ENCODE results near the gene PRPF39.
A peak's percentile ranks its signal among the peaks of the same experiment; 100 is the strongest.
"Not testable (repeated sequence)": the region's sequence is repeated elsewhere in the genome, so short reads cannot be mapped to it uniquely, and the experiment has no call there.

Gene PRPF39

DNA sequence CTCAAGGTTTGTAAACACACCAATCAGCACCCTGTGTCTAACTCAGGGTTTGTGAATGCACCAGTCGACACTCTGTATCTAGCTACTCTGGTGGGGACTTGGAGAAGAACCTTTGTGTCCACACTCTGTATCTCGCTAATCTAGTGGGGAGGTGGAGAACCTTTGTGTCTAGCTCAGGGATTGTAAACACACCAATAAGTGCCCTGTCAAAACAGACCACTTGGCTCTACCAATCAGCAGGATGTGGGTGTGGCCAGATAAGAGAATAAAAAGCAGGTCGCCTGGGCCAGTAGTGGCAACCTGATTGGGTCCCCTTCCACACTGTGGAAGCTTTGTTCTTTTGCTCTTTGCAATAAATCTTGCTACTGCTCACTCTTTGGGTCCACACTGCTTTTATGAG is 2.8 kb upstream of the PRPF39 start:
- not testable (repeated sequence) for DNase-seq (ENCODE audit: low read depth)

DNA sequence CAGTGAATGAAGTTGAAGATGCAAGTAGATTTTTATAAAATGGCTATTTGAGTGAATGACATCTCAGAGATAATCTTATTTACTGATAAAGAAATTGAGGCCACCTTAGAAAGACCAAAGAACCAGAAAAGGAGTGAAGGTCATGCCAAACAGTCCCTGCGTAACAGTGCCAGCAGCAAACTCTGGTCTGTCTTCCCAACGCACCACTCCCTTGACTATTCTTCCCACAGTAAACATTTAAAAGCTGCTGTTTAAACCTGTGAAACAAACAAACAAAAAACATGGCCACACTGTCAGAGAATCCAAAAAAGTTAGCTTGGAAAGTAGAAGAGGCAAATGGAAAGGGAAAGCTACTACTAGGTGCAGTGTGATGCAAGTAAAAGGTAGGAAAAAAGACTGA is 1.5 kb upstream of the PRPF39 start:
- no peak for DNase-seq (ENCODE audit: low read depth)

DNA sequence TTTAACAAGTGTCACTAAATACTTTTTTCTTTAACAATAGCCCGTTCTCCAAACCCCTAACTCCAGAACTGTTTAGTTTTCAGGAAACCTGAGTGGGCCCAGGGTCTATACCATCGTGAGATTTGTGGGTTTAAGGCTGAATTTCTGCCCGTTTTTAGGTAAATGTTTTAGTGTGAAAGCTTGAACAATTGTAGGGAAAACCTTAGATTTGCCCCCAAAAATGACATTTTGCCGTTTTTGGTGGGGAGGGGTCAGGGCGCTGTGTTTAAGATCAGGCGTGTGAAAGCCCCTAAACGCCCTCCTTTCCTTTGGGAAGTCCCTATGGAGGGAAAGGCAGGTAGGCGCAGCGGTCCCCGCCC is 320 bp upstream of the PRPF39 start:
- DNase-seq (ENCODE audit: low read depth), result no peak

DNA sequence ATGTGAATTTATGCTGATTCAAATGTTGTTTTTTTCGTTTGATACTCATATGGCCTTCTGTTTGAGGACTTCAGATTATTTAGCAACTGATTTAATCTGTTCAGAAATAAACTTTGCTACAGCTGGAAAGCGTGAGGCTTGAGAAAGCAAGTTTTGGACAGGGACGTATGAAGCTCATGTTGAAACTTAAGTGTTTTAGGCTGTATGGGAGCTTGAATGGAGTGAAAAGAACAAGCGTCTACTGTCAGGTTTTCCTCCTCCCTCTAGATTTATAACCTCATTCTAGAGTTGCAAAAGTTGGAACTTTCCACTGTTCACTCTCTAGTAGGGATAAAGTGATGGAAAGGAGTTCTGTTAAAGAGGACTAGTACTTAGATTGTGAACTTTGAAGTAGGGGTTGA is 1.0 kb downstream of the PRPF39 start:
- DNase-seq (ENCODE audit: low read depth), result no peak

DNA sequence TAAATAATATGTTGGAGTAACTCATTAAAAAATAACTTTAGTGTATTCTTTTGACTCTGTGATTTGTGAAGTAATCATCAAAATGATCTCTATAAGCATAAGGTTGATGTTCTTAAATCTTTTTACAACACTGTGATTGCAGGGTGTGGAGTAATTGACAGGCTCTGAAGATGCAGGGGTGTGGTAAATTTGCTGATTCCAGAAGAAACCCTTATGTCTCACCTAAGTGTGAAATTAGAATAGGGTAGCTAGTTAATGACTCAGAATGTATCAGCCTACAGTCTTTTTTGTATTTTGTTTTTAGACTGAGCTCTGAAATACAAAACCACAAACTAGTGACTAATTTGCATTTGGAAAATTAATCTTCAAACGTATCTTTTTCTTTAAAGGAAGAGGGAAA is 5.9 kb downstream of the PRPF39 start:
- no peak for DNase-seq (ENCODE audit: low read depth)

DNA sequence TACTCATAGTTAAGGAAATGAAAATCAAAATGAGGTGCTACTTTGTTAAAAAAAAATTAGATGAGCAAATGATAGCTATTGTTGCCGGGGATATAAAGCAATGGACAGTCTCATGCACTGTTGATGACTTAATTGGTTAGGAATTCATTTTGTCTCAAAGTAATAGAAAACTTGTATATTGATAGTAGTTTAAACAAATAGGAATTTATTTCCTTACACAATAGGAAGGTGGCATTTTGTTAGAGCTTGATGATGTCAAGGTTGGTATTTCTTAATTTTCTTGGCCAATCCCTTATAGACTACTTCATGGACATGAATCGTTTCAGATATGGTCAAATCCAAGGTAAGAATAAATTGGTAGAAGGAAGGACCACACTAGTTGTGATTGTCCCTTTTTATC is 7.8 kb downstream of the PRPF39 start:
- no peak for DNase-seq (ENCODE audit: low read depth)

DNA sequence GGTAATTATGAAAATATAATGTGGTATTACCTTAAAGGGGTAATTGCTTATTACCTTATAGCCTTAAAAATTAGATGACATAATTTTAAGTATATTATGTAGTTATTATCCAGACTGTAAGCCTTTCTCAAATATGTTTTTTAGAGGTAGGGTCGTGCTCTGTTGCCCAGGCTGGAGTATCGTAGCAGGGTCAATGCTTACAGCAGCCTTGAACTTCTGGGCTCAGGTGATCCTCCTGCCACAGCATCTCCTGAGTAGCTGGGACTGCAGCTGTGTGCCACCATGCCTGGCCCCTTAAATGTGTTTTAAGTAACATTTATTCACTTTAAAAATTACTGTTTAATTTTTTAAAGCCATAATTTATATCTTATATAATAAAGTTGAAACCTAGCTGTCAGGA is 10.4 kb downstream of the PRPF39 start:
- DNase-seq (ENCODE audit: low read depth), result no peak

DNA sequence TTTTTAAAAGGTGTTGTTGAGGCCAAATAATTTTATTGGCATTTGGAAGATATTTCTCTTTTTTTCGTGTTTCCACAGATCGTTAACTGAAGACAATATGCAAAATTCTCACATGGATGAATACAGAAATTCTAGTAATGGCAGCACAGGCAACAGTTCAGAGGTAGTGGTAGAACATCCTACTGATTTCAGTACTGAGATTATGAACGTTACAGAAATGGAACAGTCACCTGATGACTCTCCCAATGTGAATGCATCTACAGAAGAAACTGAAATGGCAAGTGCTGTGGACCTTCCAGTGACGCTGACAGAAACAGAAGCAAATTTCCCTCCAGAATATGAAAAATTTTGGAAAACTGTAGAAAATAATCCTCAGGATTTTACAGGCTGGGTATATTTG is 11.2 kb downstream of the PRPF39 start:
- DNase-seq (ENCODE audit: low read depth), result no peak

DNA sequence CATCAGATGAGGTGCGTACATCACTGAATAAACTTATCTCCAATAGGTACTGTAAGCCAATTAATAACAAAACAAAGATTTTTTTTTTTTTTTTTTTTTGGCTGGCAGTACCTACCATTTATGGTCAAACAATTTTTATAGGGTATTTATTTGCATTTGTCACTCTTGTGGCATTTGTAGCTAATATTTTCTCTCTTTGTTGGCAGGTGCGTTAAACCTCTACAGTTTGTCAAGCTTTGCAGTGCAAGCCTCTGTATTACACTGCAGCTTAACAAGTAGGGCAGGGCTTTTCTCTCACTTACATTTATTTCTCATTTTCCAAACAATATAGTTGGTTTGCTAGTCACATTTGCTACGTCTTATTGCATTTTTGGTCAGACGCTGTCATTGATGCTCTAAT is 12.3 kb downstream of the PRPF39 start:
- no peak for DNase-seq (ENCODE audit: low read depth)

DNA sequence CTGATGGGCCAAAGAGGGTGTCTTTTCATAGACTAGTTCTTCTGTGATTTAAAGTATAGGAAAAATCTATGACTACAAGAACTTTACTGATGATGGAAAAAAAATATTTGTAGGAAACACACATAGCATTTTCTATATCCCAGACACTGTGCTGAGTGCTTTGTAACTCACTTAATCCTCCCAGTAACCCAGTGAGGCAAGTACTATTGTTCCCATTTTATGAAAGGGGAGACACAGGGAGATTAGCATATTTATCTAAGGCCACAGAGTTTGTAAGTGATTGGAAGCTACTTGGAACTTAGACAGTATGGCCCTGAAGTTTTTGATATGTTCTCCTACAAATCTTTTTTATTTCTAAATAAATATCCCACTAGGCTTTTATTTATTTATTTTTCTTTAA is 19.9 kb downstream of the PRPF39 start:
- DNase-seq (ENCODE audit: low read depth), result no peak

DNA sequence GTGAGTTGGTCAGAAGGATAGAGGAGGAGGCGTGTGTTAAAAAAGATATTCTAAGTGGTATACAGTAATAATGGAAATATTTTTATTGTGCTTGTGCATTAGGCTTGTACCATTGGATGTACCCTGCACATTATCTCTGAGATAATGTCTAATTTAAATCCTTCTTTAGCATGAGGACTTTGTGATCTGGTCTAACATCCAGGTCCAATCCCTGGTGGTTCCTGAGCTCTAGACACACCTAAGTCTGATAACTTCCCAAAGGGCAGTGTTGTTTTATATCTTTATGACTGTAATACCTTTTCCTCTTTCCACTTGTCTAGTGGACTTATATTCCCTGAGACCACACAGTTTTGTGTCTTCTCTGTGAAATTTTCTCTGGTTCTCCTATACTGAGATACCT is 20.6 kb downstream of the PRPF39 start:
- DNase-seq (ENCODE audit: low read depth), result no peak

DNA sequence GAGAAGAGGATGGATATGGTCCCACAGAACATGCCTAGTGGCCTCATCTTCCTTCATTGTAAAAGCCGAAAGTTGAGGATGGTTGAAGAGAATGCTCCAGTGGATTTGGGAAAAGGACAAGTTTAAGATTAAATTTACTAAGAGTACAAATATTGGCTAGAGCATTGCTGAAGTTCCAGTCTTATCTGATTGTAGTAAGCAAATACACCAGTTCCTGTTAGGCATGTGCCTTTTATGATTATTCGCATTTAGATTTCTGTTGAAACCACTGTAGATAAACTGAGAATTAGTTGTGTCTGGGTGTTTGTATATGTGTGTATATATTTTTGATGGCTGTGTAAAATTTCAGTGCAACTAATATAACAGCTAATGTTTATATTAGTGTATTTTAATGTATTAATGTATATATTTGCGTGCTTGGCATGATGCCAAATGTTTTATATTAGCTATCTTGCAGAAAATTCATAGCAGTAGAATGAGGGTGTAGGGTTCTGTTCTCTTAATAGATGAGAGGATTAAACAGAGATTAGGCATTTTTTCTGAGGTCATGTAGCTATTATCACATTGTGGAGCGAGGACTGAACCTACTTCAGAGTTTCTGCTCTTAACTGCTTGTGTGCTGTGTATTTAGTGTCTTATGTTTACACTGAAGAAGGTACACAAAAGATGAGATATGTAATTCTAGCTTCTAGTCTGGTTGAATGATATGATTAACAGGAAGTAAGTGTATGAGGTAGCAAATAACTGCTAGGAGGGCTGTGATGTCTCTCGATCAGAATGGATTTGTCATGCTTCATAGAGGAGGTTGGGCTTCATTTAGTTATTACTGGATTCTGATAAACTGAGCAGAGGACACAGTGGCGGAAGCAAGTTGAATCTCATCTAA is 29.2 kb downstream of the PRPF39 start:
- no peak for DNase-seq (ENCODE audit: low read depth)

DNA sequence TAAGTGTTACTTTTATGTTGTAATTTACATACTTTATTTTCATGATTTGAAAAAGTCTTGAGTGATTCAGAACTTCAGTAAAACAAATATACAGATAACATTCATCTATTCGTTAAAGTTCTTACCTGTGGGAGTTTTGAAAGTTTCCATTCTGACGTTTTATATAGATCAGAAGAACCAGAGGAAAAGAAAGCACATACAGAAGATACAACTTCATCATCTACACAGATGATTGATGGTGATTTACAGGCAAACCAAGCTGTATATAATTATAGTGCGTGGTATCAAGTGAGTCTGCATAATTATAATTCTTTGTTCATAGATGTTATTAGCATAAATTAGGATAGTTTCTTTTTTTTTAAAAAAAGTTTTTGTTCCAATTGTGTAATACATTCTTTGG is 30.4 kb downstream of the PRPF39 start:
- DNase-seq (ENCODE audit: low read depth), result no peak

DNA sequence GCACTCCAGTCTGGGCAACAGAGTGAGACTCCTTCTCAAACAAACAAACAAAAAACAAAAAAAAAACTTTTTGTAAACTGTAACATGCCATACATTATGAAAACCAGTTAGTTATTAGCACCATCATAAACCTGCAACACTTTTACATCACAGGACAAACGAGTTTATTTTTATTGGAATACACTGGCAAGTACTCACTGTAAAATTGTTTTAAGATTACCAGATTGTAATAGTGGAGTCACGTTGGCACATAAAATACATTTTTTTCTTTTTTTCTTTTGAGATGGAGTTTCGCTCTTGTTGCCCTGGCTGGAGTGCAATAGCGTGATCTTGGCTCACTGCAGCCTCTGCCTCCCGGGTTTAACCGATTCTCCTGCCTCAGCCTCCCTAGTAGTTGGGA is 34.7 kb downstream of the PRPF39 start:
- no peak for DNase-seq (ENCODE audit: low read depth)

DNA sequence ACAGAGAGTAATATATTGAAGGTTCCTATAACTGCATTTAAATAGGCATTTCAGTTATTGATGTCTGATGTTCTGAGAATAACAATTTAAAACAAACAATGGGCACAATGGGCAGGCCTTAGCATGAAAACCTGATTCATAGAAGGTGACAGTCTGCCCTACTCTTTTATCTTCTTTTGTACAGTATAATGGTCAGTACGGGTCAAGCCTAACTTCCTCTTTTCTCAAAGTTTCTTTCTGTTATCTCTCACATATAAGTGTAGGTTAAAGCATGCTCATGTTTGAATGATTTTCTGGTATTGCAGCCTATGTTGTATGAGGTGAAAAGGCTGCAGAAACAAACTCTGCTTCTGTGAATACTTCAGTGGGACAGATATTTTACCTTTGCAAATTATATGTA is 36.2 kb downstream of the PRPF39 start:
- no peak for DNase-seq (ENCODE audit: low read depth)

DNA sequence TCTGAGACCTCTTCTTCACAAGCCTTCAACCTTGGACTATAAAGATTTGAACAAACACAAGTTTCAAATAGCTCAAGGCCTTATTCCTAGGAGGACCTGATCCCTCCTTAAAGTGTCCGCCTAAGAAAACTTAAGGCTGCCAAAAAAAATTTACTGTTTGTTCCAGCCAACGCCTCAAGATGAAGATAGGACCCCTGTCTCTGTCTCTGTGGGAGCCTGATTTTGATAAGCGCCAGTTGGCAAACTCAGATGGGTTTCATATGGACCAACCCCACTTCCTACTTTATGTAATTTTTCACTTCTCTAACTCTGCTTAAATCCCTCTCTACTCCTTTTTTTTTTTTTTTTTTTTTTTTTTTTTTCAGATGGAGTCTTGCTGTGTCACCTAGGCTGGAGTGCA is 39.4 kb downstream of the PRPF39 start:
- no peak for DNase-seq (ENCODE audit: low read depth)

DNA sequence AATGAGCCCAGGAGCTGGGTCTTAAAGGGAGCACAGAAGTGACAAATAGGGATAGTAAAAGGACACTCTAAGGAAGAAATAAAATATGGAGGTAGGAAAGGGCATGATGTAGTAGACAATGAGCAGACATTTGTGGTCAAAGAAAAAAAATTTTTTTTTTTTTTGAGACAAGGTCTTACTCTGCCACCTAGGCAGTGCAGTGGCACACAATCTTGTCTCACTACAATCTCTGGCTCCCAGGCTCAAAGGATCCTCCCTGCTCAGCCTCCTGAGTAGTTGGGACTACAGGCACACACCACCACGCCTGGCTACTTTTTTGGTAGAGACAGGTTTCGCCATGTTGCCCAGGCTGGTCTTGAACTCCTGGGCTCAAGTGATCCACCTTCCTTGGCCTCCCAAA is 41.8 kb downstream of the PRPF39 start:
- DNase-seq (ENCODE audit: low read depth), result no peak

DNA sequence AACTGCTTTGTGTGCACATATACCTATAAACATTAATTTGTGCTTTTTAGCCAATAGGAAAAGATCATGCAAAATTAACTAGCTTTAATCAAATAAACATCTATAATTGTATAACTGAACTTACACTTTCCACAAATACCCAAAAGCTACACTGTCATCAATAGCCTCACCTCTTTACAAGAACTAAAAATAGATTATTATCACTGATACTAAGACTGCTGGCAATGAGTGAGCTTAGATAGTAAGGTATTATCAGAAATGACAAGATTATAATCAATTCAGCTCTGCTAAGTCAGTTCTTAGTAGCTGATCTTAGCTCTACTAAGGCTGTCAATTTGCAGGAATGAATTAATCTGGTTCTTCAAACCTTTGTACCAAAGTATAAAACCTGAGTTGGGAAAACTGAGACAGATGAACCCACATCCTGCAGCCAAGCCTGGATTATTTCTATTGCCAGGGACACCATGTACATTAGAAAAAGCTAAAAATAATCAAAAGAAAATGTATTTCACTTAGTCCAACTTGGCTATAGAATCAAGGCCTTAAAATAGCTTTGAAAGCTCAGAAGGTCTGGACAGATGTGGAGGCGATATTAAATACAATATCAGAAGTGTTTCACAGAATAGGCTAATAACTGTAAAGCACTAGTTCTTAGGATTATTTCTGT is 45.2 kb downstream of the PRPF39 start:
- DNase-seq (ENCODE audit: low read depth), result no peak

DNA sequence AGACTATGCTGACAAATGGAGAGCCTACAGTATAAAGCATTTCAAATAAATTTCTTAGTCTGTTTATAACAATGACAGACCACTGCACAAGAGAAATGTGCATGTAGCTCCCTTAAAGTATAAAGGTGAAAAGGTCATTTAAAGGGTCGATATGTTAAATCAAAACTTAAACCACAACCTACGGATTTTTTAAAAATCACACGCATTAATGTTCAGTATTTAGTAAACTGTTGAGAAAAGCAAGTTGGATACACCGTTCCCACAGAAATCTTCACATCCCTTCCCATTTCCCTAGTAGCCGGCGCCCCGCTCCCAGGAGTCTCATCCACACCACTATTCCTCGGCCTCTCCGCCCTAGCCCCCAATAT is 49.8 kb downstream of the PRPF39 start:
- DNase-seq (ENCODE audit: low read depth), result no peak

DNA sequence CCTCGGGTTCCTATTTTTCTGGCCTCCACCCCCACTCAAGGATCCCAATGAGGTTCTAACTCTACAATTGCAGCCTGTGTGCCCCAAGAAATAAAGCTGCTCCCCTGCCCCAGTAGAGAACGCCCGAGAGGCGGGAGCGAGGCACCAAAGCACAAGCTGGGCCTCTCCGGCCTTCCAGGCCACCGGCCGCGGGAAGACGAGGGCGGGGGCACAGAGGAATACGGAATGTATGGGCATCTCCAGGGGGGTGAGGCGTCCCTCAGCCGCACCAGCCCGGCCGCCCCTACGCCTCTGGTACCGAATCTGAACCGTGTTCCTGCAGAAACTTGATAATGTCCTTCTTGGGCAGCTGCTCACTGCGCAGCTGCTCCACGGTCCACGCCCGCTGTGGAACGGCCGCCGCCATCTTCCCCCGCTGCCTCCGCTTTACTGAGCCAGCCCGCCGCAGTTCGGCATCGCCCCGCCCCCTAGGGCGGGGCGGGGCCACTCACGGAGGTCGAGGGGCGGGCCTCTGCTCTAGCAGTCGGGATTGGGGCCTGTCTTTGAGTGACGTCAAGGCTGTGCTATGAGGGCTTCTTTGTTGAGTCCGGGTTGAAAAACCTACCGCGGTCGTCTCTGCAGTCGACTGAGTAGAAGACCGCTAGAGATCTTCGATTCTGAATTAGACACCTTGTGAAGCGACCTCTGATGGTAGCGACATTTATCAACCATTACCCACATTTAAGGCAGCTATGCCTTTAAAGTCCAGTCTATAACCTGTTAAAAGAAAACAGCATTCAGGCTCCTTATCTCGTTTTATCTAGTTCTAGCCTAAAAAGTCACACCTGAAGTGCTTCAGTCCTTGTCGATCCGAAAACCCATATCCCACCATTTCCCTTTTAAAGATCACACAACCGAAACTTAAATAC is 50.4 kb downstream of the PRPF39 start, which contains the start of gene FKBP3:
Gene FKBP3, minus strand, starts transcription at position 431 of the 908 bp plus-strand sequence. Its CDS starts 25 bp downstream, at position 406.
- peak; percentile 94 for DNase-seq (ENCODE audit: low read depth)

DNA sequence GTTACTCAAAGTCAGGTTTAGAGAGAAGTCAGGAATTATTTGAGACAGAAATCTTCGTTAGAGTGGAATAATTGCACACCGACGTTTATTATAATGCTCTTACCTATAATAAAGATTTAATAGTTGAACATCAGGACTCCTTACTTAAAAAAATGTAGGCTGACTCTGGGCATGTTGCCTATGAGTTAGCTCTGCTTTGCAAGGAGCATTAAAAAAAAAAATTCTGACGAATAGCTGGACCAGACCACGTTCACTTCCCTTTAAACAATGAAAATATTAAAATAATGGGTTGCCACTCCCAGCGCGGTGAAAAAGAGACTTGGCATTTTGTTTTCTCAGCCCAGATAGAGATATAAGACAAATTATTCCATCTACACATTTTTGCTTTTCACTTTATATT is 51.2 kb downstream of the PRPF39 start:
- DNase-seq (ENCODE audit: low read depth), result no peak

DNA sequence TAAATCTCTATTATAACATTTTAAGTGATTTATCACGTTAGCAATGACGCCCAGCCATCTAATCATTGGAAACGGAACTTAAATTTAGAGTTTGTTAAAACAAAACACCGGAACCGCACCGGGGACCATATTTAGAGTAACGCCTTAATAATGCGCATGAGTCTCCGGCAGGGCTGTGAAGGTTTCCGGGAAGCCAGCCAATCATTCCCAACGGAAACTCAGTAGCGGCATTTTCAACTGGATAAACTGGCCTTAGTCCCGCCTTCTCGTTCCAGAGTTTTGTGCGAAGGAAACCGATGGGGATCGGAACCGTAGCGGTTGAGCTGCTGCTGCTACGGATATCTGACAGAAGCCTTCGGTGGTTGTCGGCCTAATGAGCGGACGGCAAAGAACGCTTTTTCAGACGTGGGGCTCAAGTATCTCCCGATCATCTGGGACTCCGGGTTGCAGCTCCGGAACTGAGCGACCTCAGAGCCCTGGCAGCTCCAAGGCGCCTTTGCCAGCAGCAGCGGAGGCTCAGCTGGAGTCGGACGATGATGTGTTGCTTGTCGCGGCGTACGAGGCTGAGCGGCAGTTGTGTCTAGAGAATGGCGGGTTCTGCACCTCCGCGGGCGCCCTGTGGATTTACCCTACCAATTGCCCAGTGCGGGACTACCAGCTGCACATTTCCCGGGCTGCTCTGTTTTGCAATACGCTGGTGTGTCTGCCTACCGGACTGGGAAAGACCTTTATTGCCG is 51.9 kb downstream of the PRPF39 start, which contains the start of gene FANCM:
Gene FANCM, plus strand, starts transcription at position 272 of the 737 bp plus-strand sequence. Its CDS starts 102 bp downstream, at position 374.
- peak; percentile 83 for DNase-seq (ENCODE audit: low read depth)
